ENCODE measurements around the gene MYH9.

- peak; percentile 48 to 65 for TF ChIP-seq EP300 (IDR thresholded peaks at IDR 0.05)
- TF ChIP-seq CTCF (IDR thresholded peaks at IDR 0.05), result no peak
- peak in 1 of 2 donors; percentile 24 for TF ChIP-seq POLR2A (IDR thresholded peaks at IDR 0.05)
Measured at GRCh38 chr22:36331306-36331911, 56.4 kb downstream of the MYH9 start.
